Uterus (tissue), 2 donors: ENCODE data around the gene SIGLEC7.

Experiments used
- POLR2A ChIP-seq, 2 donors: fragments of 450-650 bp; IDR thresholded peaks; one replicate each; pipeline ENCODE4 v1.6.1; 2016; ENCODE audit warnings: antibody characterized with exemption in 2 of 2, mild to moderate bottlenecking in 1 of 2, moderate library complexity in 1 of 2
- TF ChIP-seq, protein P1 (sequence below), 4 experiments: fragments of 200-600 bp in 2 of 4; fragments of 450-650 bp in 2 of 4; sonication (generic) in 2 of 4; IDR thresholded peaks; one replicate each; pipeline ENCODE4 v1.5.1; 2016 to 2019; ENCODE audit warnings: antibody characterized with exemption in 4 of 4, mild to moderate bottlenecking in 2 of 4, moderate library complexity in 1 of 4

DNA sequence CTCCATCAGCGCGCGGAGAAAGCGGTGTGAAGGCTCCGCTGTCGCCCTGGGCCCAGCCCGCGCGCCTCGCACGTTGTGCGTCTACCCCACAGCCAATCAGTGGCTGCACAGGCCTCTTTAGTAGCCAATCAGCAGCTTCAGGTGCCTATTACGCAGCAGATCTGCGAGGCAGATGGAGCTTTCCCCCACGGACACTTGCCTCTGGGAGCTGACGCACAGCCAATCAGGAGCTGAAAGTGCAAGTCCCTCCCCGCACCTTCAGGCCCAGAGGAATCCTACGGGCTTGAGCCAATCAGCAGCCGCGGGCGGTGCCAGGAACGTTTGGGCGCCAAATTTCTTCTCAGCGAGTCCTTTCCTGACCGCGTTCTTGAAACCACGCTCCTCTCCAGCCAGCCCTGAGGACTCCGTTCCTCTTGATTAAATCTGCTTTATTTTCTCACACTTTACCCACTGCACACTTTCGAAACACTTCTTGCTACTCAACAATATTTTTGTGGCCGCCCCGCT lies 39.9 kb downstream of the SIGLEC7 start:
- TF ChIP-seq, protein P1, sequence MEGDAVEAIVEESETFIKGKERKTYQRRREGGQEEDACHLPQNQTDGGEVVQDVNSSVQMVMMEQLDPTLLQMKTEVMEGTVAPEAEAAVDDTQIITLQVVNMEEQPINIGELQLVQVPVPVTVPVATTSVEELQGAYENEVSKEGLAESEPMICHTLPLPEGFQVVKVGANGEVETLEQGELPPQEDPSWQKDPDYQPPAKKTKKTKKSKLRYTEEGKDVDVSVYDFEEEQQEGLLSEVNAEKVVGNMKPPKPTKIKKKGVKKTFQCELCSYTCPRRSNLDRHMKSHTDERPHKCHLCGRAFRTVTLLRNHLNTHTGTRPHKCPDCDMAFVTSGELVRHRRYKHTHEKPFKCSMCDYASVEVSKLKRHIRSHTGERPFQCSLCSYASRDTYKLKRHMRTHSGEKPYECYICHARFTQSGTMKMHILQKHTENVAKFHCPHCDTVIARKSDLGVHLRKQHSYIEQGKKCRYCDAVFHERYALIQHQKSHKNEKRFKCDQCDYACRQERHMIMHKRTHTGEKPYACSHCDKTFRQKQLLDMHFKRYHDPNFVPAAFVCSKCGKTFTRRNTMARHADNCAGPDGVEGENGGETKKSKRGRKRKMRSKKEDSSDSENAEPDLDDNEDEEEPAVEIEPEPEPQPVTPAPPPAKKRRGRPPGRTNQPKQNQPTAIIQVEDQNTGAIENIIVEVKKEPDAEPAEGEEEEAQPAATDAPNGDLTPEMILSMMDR (IDR thresholded peaks at IDR 0.05): no peak
- TF ChIP-seq POLR2A (IDR thresholded peaks at IDR 0.05): no peak
